IMR-90 (cell line): ENCODE data around the gene CCL23. TPM values are rescaled to one million over a fixed set of nuclear protein-coding genes. Genes with fewer than 3 reads are reported as not detected.

Source experiments
- ATAC-seq: fragments of 200-7000 bp; cut with Tn5 transposase; 2 replicates; pipeline ENCODE4 v1.9.1; 2020; ENCODE audit warnings: low read depth, mild to moderate bottlenecking, moderate library complexity
- BruUV-seq: library from RNA; stranded (reverse); fragments of 400-500 nt; replicated peaks from 2 replicates; lab custom pipeline; 2021; lab: Mats Ljungman, UMichigan
- CTCF ChIA-PET: fragments of 300-600 bp; formaldehyde crosslinking; extraction: SDS; loops from one replicate; lab custom pipeline; 2021; ENCODE audit warnings: antibody characterized with exemption; lab: Yijun Ruan, JAX
- POLR2A ChIA-PET: fragments of 300-600 bp; sonication (Branson Sonifier 250); formaldehyde crosslinking; loops from one replicate; lab custom pipeline; 2022; ENCODE audit warnings: antibody characterized with exemption; ENCODE audit not compliant: unreplicated experiment; lab: Charles Lee
- DNase-seq: peaks from one replicate; pipeline ENCODE4 v3.0.0; 2013
- H2AFZ ChIP-seq: replicated peaks from 2 replicates; pipeline ENCODE3; 2013; ENCODE audit warnings: low read length, mild to moderate bottlenecking; ENCODE audit not compliant: poor library complexity
- H2AK5ac ChIP-seq: 2 replicates; pipeline ENCODE4 v1.6.1; 2013; ENCODE audit warnings: low read depth, low read length, inconsistent platforms
- H2AK9ac ChIP-seq: replicated peaks from 2 replicates; pipeline ENCODE3; 2013; ENCODE audit warnings: mild to moderate bottlenecking, low read depth, low read length, moderate library complexity; ENCODE audit not compliant: poor library complexity
- H2BK120ac ChIP-seq: 2 replicates; pipeline ENCODE4 v1.6.1; 2013; ENCODE audit warnings: low read depth, low read length, inconsistent platforms
- H2BK15ac ChIP-seq: 3 replicates; pipeline ENCODE4 v1.6.1; 2013; ENCODE audit warnings: low read depth, low read length, inconsistent platforms
- H2BK20ac ChIP-seq: 2 replicates; pipeline ENCODE4 v1.6.1; 2013; ENCODE audit warnings: low read depth, mild to moderate bottlenecking, inconsistent platforms, low read length, moderate library complexity
- H2BK5ac ChIP-seq: 2 replicates; pipeline ENCODE4 v1.6.1; 2013; ENCODE audit warnings: mild to moderate bottlenecking, low read depth, low read length, inconsistent platforms; ENCODE audit not compliant: poor library complexity, severe bottlenecking
- H3K14ac ChIP-seq: replicated peaks from 2 replicates; pipeline ENCODE4 v1.6.1; 2013; ENCODE audit warnings: low read depth, low read length, inconsistent platforms
- H3K18ac ChIP-seq: 2 replicates; pipeline ENCODE4 v1.6.1; 2013; ENCODE audit warnings: low read depth, low read length, control low read depth
- H3K23ac ChIP-seq: 2 replicates; pipeline ENCODE4 v1.6.1; 2013; ENCODE audit warnings: low read depth, low read length, inconsistent platforms
- H3K27ac ChIP-seq: 2 replicates; pipeline ENCODE4 v1.5.1; 2013; ENCODE audit warnings: mild to moderate bottlenecking, control low read depth, low read length; ENCODE audit not compliant: insufficient read depth
- H3K27me3 ChIP-seq: 2 replicates; pipeline ENCODE4 v1.6.1; 2013; ENCODE audit warnings: low read length; ENCODE audit not compliant: control insufficient read depth, insufficient read depth
- H3K36me3 ChIP-seq: 2 replicates; pipeline ENCODE4 v1.6.1; 2013; ENCODE audit warnings: low read length, mixed read lengths; ENCODE audit not compliant: control insufficient read depth, insufficient read depth
- H3K4ac ChIP-seq: 2 replicates; pipeline ENCODE4 v1.6.1; 2013; ENCODE audit warnings: low read depth, low read length, inconsistent platforms
- H3K4me1 ChIP-seq: 2 replicates; pipeline ENCODE4 v1.6.1; 2013; ENCODE audit warnings: low read length, mixed read lengths; ENCODE audit not compliant: control insufficient read depth, insufficient read depth
- H3K4me2 ChIP-seq: 2 replicates; pipeline ENCODE4 v1.6.1; 2013; ENCODE audit warnings: low read depth, mild to moderate bottlenecking, control low read depth, low read length, moderate library complexity
- H3K4me3 ChIP-seq: 2 replicates; pipeline ENCODE4 v1.5.1; 2013; ENCODE audit warnings: low read depth, mild to moderate bottlenecking, control low read depth, low read length, moderate library complexity; ENCODE audit not compliant: insufficient read depth
- H3K56ac ChIP-seq: 2 replicates; pipeline ENCODE4 v1.6.1; 2013; ENCODE audit warnings: low read length, inconsistent platforms; ENCODE audit not compliant: insufficient read depth; ENCODE audit errors: extremely low read depth
- H3K79me1 ChIP-seq, 2 experiments: 2 replicates each; pipeline ENCODE4 v1.6.1; 2013; ENCODE audit warnings: low read length in 2 of 2, inconsistent platforms in 1 of 2, low read depth in 1 of 2
- H3K9ac ChIP-seq: 2 replicates; pipeline ENCODE4 v1.6.1; 2013; ENCODE audit warnings: low read depth, low read length, control low read depth
- H3K9me1 ChIP-seq: 2 replicates; pipeline ENCODE4 v1.6.1; 2013; ENCODE audit warnings: low read length, inconsistent platforms; ENCODE audit not compliant: insufficient read depth
- H3K9me3 ChIP-seq: 2 replicates; pipeline ENCODE4 v1.6.1; 2013; ENCODE audit warnings: low read length; ENCODE audit not compliant: control insufficient read depth, insufficient read depth
- H4K20me1 ChIP-seq: 2 replicates; pipeline ENCODE4 v1.6.1; 2013; ENCODE audit warnings: low read length, inconsistent platforms; ENCODE audit not compliant: insufficient read depth
- H4K5ac ChIP-seq: 2 replicates; pipeline ENCODE4 v1.6.1; 2013; ENCODE audit warnings: mild to moderate bottlenecking, low read depth, low read length, control low read depth
- H4K8ac ChIP-seq, 2 experiments: 2 replicates each; pipeline ENCODE4 v1.6.1; 2013; ENCODE audit warnings: low read depth in 2 of 2, low read length in 2 of 2, control low read depth in 1 of 2, inconsistent platforms in 1 of 2
- H4K91ac ChIP-seq: 2 replicates; pipeline ENCODE4 v1.6.1; 2013; ENCODE audit warnings: low read depth, low read length, inconsistent platforms; ENCODE audit not compliant: insufficient read depth
- BHLHE40 ChIP-seq: fragments of 150-350 bp; IDR thresholded peaks from 2 replicates; pipeline ENCODE4 v1.6.1; 2016; ENCODE audit warnings: mild to moderate bottlenecking, low read depth, low read length
- CHD1 ChIP-seq: IDR thresholded peaks from 2 replicates; pipeline ENCODE4 v1.6.1; 2012; ENCODE audit warnings: low read depth, low read length, improper control_type of control experiment
- MAFK ChIP-seq: IDR thresholded peaks from 2 replicates; pipeline ENCODE4 v1.6.1; 2012; ENCODE audit warnings: low read depth, low read length, improper control_type of control experiment
- RFX5 ChIP-seq: IDR thresholded peaks from 2 replicates; pipeline ENCODE4 v1.8.0; 2012; ENCODE audit warnings: low read depth, mild to moderate bottlenecking, low read length, moderate library complexity
- WGBS, 2 experiments: methylation state at CpG; one replicate each; pipeline versions ENCODE4 v1.1.5 to v1.1.7; 2013; ENCODE audit warnings: missing lambda C conversion rate in 2 of 2; ENCODE audit not compliant: insufficient read length in 1 of 2; ENCODE audit errors: extremely low coverage in 2 of 2; 5-methylcytosine and 5-hydroxymethylcytosine counted together
- dilution Hi-C: fragments of 300-500 bp; cut with HindIII; formaldehyde crosslinking; loops from one replicate; pipeline ENCODE4 v1.14.3; 2018; ENCODE audit warnings: low sequenced_read_pairs; ENCODE audit not compliant: unreplicated experiment
- in situ Hi-C: fragments of 300-500 bp; cut with MboI; formaldehyde crosslinking; loops from 3 replicates; pipeline ENCODE4 v1.14.3; 2019; ENCODE audit warnings: low sequenced_read_pairs, inconsistent platforms, mixed read lengths
- intact Hi-C: fragments of 100-400 bp; cut with micrococcal nuclease; formaldehyde crosslinking; loops from 2 replicates; pipeline ENCODE4 v1.10.0; 2022
- polyA plus RNA-seq, 3 experiments: library from polyadenylated mRNA; depleted of rRNA; stranded (reverse); fragments of >200 nt; gene quantifications; 2 replicates each; pipeline ENCODE4 v1.2.3, GENCODE V29; 2012; ENCODE audit warnings: low replicate concordance in 1 of 3
- total RNA-seq: library from RNA; depleted of rRNA; stranded (reverse); fragments of >200 nt; gene quantifications from 2 replicates; pipeline ENCODE4 v1.2.3, GENCODE V29; 2012

Gene CCL23
- total and polyA plus RNA-seq, 2 of the 4 experiments (the other 2 are of a cell fraction), result not detected

GRCh38 chr17:35981246-35981645 is 36.5 kb downstream of the CCL23 start, which contains the start of gene CCL16:
Gene CCL16, minus strand, starts transcription at chr17:35981497. Its CDS starts 77 bp downstream, at chr17:35981420.
- Histone ChIP-seq H3K4me2 (no peak within 1 kb of the TSS), H3K4me1 (no peaks in the 10 kb centered on the region), H3K14ac (no peak within 1 kb of the TSS), H2AK9ac (no peak within 1 kb of the TSS), H3K9me1 (no peaks in the 10 kb centered on the region), H2BK15ac (no peak within 1 kb of the TSS), H4K5ac (no peak within 1 kb of the TSS), H3K27ac (no peak within 1 kb of the TSS), H2AFZ (no peak within 1 kb of the TSS), H3K9me3 (no peaks in the 10 kb centered on the region), H2BK120ac (no peak within 1 kb of the TSS), H3K4me3 (no peak within 1 kb of the TSS), H3K9ac (no peak within 1 kb of the TSS), H3K36me3 (no peaks in the 10 kb centered on the region), H3K23ac (no peak within 1 kb of the TSS), H4K20me1 (no peaks in the 10 kb centered on the region), H4K91ac (no peak within 1 kb of the TSS), H3K56ac (no peak within 1 kb of the TSS), H3K4ac (no peak within 1 kb of the TSS), H2BK5ac (no peak within 1 kb of the TSS), H3K18ac (no peak within 1 kb of the TSS), H2AK5ac (no peak within 1 kb of the TSS), H2BK20ac (no peak within 1 kb of the TSS), H3K27me3 (no peaks in the 10 kb centered on the region; the same call in 1 of the 2 replicates), H3K79me1 (no peaks in the 10 kb centered on the region), H4K8ac (no peak within 1 kb of the TSS)
- BruUV-seq, result no TSS peak
- in situ Hi-C loops, result no loop called here
- DNase-seq (no peak), ATAC-seq (no peak)
- no CpG with 5 or more reads among the region's 12 CpGs for WGBS, 2 experiments
- TF ChIP-seq BHLHE40 (no peak), RFX5 (no peak), CHD1 (no peak), MAFK (no peak)
- intact Hi-C loops, result no loop called here
- ChIA-PET CTCF (no interaction called here), POLR2A (no interaction called here)
- dilution Hi-C loops, result no loop called here
